Measurements from ENCODE around the gene ARRDC1.
"Not testable (repeated sequence)": the region's sequence is repeated elsewhere in the genome, so short reads cannot be mapped to it uniquely, and the experiment has no call there.

Gene ARRDC1

DNA sequence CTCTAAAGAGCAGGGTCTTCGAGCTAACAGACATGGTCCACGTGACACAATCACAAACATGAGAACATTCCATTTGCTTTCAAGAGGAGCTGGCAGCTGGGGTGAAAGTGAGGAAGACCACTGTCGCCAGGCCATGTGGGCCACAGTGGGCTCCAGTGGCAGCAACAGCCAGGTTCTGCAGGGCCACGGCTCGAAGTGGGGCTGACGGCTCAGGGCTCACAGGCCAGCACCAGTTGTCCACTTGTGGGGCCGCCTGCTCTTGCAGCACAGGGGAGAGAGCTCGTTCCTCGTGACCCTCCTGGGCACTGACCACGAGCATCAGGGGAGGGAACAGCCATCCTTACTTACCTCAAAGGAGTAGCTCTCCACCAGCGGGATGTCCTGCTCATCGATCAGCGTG is 17.2 kb upstream of the ARRDC1 start:
- no peak for DNase-seq

DNA sequence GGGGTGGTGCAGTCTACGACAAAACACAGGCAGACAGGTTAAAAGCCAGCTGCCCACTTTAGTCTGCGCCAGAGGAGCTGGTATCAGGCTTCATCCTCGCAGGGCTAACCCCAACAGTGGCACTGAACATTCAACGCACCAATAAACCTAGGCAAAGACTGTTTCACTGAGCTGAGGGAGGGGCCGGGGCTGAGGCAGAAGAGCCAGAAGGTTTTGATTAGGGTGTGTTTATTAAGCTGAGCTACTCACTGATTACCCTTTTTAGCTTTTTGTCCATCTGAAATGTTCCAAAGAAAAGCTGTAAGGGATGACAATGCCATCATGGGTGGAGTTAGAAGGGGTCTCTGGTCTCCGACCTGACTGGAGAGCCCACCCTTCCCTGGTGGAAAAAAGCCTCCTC is 16.6 kb upstream of the ARRDC1 start:
- DNase-seq, result no peak

DNA sequence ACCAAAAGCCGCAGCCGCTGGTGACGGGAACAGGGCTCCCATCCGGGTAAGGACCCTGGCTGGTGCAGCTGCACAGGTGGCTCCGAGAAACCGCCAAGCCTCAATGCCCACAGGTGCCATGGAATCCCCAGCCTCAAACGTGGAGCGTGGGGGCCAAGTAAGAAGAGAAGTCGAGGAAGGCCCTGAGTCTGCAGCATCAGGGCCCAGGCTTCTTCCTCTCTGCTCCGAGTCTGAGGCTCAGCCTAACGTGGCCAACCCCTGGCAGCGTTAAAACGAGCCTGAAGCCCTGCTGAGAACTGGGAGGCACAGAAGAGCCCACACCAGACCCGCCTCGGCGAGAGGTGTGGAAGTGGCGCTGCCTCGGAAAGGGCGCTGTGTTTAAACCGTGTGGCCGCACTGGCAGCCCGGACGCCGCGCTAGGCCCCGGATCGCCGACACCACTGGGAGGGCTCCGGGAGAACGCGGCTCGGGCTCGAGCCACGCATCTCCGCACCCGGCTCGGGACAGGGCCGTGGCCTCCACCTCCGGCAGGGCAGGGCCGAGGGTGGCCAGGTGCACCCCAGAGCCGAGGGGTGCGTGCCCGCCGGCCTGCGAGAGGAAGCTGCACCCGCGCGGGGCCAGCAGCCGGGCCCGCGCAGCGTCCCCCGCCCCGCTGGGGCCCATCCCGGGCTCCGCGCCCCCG is 15.9 kb upstream of the ARRDC1 start:
- no peak for DNase-seq

DNA sequence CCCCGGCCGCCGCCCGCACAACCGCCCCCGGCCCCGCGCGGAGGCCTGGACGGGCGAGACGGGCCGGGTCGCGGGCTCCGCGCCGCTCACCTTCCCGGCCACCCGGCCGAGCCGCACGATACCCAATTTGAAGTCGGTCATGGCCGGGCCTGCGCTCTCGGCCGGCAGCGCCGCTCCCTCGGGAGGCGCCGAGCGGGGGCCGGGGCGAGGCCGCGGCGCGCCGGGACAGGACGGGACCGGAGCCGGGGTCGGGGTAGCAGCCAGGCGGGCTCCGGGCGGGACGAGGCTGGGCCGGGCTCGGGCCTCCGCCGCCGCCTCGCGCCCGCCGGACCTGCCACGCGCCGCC is 15.4 kb upstream of the ARRDC1 start:
- DNase-seq, result no peak

DNA sequence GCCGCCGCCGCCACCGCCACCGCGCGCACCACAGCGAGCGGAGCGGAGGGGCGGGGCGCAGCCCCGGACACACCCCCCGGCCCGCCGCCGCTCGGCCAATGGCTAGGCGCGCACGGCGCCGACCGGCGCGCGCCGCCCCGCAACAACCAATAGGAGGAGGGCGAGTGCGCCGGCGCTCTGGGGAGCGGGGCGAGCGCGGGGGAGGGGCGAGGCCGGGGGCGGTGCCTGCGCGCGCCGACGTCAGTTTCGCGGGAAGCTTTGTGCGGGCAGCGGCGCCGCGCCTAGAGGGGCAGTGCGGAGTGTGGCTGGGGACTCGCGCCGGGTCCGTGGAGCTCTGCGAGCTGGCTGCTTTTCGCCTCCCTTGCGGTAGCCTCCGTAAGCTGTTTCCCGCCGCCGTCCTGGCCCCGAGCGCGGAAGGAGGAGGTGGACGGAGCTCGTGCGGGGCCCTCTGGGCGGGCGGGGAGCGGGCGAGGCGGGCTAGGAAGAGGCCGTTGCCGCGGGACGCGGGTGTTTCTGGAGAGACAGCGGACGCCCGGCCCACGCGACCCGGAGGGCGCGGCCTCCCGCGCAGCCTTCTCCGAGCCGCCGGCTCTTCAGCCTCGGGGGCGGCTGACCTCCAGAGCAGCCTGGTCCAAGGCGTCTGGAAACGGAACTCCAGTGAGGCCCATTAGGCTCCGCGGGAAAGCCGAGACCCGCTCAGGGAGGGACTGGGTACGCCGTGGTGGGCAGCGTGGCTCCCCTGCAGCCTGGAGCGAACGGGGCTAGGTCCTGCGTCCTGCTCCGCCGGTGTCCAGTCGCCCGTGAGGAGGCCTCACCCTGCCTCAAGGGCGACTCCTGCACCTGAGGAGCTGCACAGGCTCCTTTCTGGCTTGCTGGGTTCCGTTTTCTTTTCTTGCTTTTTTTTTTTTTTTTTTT is 14.8 kb upstream of the ARRDC1 start, which contains the start of gene ZMYND19:
ZMYND19 (minus strand) TSS at position 44 of the 915 bp plus-strand sequence. CDS start 249 bp downstream, outside the sequence.
- peak; percentile 71 for DNase-seq

DNA sequence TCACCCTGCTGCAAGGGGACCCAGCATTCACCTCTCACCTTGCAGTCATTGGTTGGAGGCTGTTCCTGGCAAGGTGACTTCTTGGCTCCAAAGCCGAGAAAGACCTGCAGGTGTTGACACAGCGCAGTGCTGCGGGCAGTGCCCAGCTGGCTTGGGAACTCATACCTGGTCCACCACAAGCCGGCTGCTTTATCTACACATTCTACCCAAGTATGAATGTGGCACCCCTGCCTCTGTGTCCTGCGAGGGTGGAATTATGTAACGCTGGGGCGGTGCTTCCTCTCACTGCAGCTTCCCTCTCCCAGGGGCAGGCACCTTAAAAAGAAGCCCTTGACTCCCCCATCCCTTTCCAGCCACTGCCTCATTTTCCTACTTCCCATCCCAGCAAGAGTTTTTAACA is 12.7 kb upstream of the ARRDC1 start:
- no peak for DNase-seq

DNA sequence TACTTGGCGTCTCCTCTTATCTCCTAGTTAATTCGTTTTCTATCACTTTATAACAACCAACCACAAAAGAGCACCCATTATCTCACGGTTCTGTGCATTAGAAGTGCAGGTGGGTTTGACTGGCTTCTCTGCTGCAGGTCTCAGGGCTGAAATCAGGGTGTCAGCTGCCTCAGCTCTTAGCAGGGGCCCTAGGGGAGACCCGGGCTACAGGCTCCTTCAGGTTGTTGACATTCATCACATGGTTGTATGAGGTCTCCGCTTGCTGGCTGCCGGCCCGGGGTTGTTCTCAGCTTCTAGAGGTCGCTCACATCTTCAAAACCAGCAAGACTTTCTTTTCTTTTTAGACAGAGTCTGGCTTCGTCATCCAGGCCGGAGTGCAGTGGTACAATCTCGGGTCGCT is 12.3 kb upstream of the ARRDC1 start:
- DNase-seq, result no peak

DNA sequence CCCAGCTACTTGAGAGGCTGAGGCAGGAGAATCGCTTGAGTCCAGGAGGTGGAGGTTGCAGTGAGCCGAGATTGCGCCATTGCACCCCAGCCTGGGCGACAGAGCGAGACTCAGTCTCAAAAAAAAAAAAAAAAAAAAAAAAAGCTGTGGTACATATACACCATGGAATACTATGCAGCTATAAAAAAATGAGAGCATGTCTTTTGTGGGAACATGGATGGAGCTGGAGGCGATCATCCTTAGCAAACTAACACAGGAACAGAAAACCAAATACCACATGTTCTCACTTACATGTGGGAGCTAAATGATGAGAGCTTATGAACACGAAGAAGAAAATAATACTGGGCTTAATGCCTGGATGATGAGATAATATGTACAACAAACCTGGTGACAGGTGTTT is 8.9 kb upstream of the ARRDC1 start:
- DNase-seq, result not testable (repeated sequence)

DNA sequence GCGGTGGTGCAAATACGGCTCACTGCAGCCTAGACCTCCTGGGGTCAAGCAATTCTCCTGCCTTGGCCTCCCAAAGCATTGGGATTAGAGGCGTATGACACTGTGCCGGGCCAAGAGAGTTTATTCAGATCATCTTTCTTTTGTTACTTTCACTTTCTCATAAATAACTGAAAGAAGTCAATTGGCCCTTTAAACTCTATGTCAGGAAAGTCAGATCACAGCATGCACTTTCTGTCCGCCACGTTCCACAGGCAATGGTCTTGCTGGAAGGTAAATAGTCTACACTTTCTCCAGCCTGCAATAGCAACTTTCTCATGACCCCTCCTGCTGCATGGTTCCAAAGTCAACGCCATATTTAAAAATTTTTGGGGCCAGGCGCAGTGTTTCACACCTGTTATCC is 6.5 kb upstream of the ARRDC1 start:
- no peak for DNase-seq

DNA sequence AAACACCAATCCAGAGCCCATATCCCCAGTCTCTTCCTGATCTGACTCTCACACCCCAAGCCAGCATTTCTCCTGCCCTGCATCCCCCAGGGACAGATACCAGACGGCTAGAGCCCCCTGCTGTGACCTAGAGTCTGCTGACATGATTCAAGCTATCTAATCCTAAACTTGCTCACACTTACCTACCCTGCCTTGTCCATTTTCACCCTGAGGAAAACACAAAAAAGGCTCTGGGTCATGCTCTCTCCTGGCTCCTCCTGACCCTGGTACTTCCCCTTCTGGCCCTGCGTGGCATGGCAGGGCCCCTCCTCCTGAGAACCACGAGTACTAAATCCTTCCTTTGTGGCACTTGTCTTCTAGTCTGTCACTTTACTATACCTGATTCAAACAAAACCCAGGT is 2.8 kb upstream of the ARRDC1 start:
- DNase-seq, result no peak

DNA sequence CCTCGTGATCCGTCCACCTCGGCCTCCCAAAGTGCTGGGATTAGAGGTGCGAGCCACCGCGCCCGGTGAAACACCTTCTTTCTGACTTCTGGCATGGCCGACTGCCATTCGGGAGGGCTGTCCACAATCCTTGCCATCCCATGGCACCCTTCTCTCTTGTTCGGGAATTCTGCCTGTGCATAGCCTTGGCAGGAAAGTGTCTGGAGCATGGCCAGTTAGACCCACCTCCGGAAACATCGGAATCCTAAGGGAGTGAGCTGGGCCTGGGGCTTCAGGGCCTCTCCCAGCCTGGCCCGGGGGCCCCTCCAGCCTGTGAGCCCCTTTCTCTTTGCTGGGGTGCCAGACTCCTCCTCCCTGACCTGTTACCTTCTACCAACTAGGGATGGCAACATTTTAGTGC is 1.6 kb upstream of the ARRDC1 start:
- no peak for DNase-seq

DNA sequence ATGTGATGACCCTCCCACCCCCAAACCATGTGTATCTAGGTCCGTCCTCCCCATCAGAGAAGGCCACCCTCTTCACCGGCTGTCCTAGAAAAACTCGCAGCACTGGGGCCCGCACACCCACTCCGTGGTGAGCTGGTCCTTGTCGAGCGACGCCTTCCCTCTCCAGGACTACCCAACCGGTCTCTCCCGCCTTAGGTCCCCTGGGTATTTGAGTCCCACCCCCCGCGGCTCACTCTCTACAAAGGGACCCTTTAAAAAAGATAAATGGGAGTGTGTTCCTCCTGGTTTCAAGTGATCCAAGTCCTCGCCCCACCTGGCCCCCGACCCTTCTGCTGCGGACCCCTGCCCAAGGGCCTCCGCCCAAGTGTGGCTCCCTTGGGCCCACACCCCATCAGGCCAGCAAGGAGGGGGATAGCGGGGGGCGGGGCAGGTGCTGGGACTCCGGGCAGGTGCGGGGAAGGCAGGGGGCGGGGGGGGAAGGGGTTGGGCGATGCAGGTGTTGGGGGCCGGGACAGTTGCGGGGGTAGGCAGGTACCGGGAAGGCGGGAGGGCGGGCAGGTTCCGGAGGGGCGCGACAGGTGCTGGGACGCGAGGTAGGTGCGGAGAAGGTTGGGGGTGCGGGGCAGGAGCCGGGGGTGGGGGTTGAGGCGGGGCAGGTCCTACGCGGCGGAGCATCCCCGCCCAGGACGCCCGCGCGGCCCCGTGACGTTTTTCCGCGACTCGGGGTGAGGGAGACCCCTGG is 970 bp upstream of the ARRDC1 start:
- no peak for DNase-seq

DNA sequence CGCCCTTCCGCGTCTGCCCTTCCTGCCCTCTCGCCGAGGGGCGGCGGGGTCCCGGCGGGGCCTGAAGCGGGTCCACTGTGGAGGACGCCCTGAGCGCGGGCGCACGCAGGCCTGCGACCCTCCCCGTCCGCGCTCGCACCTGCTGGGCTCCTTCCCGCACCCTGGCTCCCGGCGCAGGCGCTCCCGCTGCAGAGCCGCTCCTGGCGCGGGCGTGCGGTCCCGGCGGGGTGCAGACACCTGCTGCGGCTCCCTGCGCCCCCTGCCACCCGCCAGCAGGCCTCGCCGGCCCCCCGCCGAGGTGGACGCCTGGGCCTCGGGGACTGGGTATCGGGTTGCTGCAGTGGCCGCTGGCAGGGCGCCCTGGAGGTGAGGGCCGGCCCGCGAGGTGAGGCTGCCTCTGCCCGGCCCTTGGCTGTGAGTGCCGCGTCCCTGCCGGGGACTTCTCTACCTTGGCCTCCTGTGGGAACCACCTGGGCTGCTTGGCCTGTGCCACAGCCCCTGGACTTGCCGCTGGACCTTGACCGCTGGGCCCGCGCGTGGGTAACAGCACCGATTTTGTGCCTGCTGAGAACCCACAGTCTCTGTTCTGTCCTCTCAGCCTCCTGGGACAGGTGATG is 627 bp downstream of the ARRDC1 start:
- no peak for DNase-seq

DNA sequence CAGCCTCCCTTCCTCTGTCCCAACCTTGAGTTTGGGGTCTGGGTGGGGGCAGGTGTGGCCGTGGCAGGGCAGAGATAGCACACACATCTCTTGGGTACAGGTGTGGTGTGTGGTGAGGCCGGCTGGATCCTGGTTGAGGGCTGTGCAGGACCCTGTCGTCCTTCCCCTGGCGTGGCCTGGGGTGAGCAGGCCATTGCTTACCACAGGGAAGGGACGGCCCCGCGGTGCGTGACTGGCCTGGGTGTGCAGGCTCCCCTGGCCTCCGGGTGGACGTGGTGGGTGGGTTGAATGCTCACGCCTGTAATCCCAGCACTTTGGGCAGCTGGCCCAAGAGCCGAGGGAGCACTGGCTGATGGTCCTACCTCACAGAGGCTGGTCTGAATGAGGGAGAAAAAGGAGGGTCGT is 1.2 kb downstream of the ARRDC1 start:
- no peak for DNase-seq

DNA sequence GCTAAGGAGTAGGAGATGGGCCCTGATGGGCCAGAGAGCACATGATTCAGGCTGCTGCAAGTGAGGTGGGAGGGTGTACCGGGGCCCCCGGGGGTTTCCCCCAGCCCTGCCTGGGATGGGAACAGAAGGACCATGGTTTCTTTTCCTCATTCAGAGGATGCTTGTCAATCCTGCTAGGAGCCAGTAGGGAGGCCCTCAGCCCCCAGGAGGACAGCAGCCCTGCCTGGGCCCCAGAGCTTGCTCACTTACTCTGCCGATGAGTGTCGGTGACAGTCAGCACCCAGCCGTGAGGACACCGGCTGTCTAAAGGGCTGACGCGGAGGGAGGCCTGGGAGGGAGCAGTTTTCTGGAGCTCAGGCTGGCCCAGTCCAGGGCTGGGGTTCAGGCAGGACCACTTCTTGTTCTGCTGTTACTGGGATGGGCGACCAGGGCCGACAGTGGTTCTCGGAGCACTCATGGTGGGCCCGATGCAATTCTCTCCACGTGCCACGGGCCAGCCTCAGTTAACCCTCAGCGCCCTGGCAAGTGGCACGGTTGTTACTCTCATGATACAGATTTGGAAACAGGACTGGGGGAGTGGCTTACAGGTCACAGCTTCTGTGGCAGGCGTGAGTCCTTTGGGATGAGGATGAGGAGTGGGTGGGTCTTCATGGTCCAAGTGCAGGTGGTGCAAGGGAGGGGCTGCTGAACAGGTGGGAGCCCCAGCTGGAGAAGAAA is 1.8 kb downstream of the ARRDC1 start:
- DNase-seq, result no peak

DNA sequence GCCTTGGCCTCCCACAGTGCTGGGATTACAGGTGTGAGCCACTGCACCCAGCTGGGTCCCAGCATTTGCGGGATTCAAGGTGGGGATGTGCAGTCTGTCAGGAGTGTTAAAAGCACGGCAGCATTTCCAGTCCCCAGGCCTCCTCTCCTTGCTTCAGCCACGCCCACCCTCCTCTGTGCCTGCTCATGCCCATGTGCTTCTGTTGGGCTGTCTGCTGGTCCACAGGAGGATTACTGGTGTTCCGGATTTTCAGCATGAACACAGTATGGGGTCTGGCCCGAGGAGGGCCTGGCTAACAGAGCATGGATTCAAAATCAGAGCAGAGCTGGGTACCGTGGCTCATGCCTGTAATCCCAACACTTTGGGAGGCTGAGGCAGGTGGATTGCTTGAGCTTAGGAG is 5.5 kb downstream of the ARRDC1 start:
- no peak for DNase-seq

DNA sequence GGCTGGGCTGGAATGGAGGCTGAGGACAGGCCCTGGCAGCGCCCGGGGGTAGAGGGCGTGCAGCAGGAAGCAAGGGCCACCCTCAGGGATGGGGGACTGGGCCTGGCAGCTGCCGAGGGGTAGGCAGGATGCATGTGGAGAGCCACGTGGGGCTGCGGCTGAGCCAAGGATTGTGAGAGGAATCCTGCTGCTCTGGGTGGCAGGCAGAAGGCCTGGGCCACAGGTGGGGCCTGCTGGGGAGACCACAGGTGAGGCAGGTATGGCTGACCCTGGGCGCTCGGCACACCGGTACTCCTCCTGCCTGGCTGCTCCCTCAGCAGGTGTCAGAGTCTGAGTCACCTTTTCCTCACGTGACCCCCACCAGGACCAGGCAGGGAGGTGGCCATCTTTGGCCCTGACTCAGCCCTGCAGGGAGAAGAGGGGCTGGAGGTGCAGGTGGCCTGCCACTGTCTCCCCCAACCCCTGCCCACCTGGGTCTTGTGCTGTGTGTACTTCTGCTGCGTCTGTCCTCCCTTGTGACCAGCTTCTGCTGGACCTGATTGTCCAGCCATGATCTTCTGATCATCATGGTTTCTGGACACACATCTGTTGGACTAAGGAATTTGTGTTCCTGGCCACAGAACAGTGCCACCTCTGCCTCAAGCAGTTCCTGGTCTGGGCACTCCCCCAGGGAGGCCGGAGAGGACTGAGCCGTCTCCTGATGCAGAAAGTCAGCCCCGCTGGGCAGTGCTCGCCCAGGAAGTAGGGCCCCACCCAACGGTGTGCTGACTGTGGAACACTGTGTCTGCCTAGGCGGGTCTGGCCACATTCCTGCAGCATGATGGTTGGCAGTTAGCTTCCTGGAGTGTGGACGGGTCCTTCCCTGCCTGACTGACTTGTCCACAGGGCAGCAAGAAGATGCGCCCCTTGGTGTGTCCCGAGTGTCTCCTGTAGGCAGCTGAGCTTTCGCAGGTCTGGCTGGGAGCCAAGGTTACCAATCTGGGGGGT is 6.4 kb downstream of the ARRDC1 start:
- DNase-seq, result no peak

DNA sequence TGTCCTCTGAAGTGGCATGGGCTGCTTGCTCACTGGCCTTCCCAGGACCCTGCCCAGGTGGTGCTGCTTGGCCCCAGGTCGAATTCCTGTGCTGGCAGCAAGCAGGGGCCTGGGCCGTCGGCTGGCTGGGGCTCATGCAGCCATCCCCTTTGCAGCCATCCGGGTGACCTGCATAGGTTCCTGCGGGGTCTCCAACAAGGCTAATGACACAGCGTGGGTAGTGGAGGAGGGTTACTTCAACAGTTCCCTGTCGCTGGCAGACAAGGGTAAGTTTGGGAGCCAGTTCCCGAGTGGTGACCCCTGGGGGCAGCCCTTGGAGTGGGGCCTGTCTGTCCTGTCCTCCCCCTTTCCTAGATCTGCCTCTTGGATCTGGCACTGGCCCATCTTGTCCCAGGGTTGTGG is 7.3 kb downstream of the ARRDC1 start:
- no peak for DNase-seq

DNA sequence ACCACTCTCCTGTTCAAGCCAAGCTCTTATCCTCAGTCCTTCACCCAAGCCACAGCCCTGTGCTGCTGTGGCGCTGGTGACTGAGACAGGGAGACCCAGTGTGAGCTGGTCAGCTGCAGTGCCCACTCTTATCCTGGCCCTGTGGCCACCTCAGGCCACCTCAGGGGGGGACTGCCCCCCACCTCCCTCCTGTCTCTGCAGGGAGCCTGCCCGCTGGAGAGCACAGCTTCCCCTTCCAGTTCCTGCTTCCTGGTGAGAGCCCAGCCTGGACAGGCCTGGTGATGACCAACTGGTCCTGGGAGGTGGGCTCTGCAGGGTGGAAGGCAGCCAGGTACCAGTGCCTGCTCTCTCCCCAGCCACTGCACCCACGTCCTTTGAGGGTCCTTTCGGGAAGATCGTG is 7.8 kb downstream of the ARRDC1 start:
- no peak for DNase-seq

DNA sequence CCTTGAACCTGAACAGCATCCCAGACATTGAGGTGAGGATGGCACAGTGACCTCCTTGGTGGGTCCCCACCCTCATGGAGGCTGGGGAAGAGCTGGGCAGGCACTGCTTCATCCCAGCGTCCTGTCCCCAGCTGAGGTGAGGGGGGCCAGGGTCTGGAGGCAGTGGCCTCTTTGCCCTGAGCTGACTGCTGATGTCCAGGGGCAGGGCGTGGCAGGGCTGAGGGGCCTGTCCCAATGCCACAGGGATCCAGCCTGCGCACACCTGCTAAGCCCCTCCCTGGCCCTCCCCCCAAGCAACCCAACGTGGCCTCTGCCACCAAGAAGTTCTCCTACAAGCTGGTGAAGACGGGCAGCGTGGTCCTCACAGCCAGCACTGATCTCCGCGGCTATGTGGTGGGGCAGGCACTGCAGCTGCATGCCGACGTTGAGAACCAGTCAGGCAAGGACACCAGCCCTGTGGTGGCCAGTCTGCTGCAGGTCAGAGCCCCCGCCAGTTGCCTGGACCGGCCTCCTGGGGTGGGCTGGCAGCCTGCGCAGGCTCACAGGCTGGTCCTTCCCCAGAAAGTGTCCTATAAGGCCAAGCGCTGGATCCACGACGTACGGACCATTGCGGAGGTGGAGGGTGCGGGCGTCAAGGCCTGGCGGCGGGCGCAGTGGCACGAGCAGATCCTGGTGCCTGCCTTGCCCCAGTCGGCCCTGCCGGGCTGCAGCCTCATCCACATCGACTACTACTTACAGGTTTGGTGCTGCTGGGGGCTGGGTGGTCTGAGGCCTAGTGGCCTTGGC is 8.4 kb downstream of the ARRDC1 start:
- no peak for DNase-seq

All from NCI-H748 treated with DMSO at 0.1 percent for 48 hours (cell line).